ENCODE measurements around the gene TMEM115. TPM values are rescaled to one million over a fixed set of nuclear protein-coding genes. Genes with fewer than 3 reads are reported as not detected.

Gene TMEM115
- total RNA-seq, 1 experiment from 2014 or later: 29.4 TPM

DNA sequence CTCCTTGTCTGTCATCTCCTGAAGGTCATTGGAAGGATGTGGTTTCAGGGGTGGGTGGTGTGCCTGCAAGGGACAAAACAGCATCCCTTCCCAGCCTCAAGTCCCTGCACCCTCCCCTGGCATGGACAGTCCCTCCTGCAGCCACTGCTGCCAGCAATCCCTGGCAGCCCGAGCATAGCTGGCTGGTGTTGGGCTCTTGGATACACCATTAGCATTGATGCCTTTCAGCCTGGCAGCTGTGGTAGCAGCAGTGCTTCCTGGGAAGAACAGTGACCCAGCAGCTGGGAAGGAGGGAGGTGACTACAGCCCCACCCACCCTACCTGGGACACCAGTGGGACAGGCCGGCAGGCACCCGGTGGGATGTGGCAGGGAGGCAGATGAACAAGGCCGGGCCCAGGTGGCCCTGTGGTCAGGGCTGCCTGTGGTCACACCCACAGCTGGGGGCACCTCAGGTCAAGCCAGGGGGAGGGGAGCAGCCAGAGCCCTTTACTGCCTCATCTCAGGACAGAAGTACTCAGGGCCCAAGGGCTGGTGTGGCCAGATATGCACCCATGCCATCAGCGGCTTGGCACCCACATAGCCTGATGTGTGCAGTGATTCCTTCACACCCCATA, 32.9 kb upstream of the TMEM115 start:
- Mint-ChIP-seq H3K27ac (ENCODE audit: unreplicated experiment) (no peak overlapping the region), H3K4me1 (ENCODE audit: low read depth, unreplicated experiment) (peaks cover 10% of the 10 kb centered on the region), H3K36me3 (ENCODE audit: insufficient read depth, unreplicated experiment) (no peaks in the 10 kb centered on the region), H3K27me3 (ENCODE audit: unreplicated experiment) (peaks cover 6% of the 10 kb centered on the region), H3K9me3 (ENCODE audit: low read depth, unreplicated experiment) (no peaks in the 10 kb centered on the region), H3K4me3 (ENCODE audit: low read depth, unreplicated experiment) (no peak overlapping the region)
- no TSS peak for BruUV-seq (replicated peaks)
- CTCF ChIA-PET: no interaction called here
- DNase-seq: no peak
- TF ChIP-seq, protein P1, sequence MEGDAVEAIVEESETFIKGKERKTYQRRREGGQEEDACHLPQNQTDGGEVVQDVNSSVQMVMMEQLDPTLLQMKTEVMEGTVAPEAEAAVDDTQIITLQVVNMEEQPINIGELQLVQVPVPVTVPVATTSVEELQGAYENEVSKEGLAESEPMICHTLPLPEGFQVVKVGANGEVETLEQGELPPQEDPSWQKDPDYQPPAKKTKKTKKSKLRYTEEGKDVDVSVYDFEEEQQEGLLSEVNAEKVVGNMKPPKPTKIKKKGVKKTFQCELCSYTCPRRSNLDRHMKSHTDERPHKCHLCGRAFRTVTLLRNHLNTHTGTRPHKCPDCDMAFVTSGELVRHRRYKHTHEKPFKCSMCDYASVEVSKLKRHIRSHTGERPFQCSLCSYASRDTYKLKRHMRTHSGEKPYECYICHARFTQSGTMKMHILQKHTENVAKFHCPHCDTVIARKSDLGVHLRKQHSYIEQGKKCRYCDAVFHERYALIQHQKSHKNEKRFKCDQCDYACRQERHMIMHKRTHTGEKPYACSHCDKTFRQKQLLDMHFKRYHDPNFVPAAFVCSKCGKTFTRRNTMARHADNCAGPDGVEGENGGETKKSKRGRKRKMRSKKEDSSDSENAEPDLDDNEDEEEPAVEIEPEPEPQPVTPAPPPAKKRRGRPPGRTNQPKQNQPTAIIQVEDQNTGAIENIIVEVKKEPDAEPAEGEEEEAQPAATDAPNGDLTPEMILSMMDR (IDR thresholded peaks at IDR 0.05; ENCODE audit: unreplicated experiment): no peak
- intact Hi-C loops (cut with micrococcal nuclease; ENCODE audit: unreplicated experiment): no loop called here

DNA sequence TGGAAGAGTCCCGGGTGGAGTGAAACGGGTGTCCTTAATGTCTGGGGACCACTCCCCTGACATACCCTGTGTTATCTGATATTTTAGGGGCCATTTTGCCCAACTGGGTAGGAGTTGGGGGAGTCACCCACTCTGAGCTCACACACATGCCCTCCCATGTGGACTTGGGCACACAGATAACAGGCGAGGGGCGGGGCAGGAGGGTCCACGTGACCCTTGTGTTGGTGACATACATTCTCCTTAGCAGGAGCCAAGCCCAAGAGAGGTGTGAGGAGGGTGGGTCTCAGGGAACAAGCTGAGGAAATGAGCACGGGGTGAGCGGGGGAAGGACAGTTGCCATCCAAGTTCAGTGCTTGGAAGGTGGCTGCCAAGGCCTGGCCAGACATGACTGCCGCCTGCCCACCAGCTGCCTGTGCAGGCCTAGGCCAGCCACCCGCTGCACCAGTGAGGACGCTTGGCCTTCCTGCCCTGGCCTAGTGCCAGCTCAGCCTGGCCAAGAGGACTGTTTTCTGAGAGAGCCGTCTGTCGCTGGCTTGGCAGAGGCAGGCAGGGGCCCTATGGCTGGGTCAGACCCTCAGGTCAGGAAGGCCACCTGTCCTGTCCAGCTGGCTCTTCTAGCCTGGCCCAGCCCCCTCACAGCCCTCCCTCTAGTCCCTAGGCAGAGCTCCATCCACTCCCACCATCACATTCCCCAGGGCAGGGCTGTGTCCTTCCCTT, 31.3 kb upstream of the TMEM115 start:
- intact Hi-C loops (cut with micrococcal nuclease; ENCODE audit: unreplicated experiment): no loop called here
- no peak for DNase-seq
- Mint-ChIP-seq H3K27me3 (ENCODE audit: unreplicated experiment) (peaks cover 22% of the 10 kb centered on the region), H3K4me1 (ENCODE audit: low read depth, unreplicated experiment) (no peaks in the 10 kb centered on the region), H3K36me3 (ENCODE audit: insufficient read depth, unreplicated experiment) (no peaks in the 10 kb centered on the region), H3K9me3 (ENCODE audit: low read depth, unreplicated experiment) (no peaks in the 10 kb centered on the region), H3K4me3 (ENCODE audit: low read depth, unreplicated experiment) (no peak overlapping the region), H3K27ac (ENCODE audit: unreplicated experiment) (no peak overlapping the region)
- BruUV-seq (replicated peaks): no TSS peak
- CTCF ChIA-PET: interaction anchor here (0.6 to 0.9 kb wide), 3 partner anchors 11 to 404 kb away, joined by 3 to 7 read pairs (median 4); no protein-coding TSS in a partner anchor
- TF ChIP-seq, protein P1 (IDR thresholded peaks at IDR 0.05; ENCODE audit: unreplicated experiment): no peak

DNA sequence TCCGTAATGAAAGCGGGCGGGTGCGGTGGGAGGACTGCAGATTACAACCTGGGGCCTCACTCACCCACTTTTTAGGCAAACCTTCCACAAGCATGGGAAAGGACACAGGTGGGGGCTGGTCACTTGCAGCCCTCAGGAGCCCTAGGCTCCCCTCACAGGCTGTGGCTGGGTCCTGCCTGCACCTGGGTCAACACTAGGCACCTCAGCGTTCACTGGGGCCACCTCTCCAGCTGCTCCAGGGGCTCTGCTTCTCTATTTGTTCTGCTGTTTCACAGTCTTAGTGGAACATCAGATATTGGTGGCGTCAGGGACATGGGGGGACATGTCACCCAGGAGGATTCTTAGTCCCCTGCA, 30.1 kb upstream of the TMEM115 start:
- no TSS peak for BruUV-seq (replicated peaks)
- intact Hi-C loops (cut with micrococcal nuclease; ENCODE audit: unreplicated experiment): no loop called here
- no peak overlapping the region for H3K27ac Mint-ChIP-seq (ENCODE audit: unreplicated experiment)
- H3K36me3 Mint-ChIP-seq (ENCODE audit: insufficient read depth, unreplicated experiment): no peaks in the 10 kb centered on the region
- no peak overlapping the region for H3K4me3 Mint-ChIP-seq (ENCODE audit: low read depth, unreplicated experiment)
- peaks cover 34% of the 10 kb centered on the region for H3K27me3 Mint-ChIP-seq (ENCODE audit: unreplicated experiment)
- CTCF ChIA-PET: no interaction called here
- DNase-seq: no peak
- no peaks in the 10 kb centered on the region for H3K4me1 Mint-ChIP-seq (ENCODE audit: low read depth, unreplicated experiment)
- TF ChIP-seq, protein P1 (IDR thresholded peaks at IDR 0.05; ENCODE audit: unreplicated experiment): no peak
- H3K9me3 Mint-ChIP-seq (ENCODE audit: low read depth, unreplicated experiment): no peaks in the 10 kb centered on the region

DNA sequence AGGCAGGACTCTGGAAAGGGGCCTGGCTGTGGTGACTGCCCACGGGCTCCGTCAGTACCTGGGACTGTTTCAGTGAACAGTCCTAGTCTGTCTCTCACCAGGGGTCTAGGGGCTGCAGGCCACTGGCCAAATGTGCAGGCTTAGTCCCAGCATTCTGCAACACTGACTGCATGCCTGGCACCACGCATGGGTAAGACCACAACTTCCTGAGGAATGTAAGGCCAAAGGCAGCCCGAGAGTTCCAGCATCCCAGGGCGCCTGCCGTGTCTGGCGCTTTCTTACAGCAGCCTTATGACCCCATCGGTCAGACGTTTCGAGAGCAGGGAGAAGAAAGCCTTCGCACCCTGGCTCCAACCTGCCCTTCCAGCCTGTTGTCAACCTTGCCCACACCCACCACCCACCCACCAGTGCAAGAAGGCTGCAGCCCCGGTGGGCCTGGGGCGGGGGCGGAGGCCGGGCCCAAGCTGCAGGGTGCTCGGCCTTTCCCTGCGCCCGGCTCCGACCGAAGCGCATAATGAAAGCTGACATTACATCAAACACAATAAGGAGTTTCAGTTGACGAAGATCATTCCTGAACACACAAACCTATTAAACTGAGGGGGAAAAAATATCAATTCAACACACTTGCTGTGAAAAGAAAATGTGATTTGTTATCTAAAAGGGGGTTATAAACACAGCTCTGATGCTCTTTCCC, 29.5 kb upstream of the TMEM115 start:
- TF ChIP-seq, protein P1 (IDR thresholded peaks at IDR 0.05; ENCODE audit: unreplicated experiment): no peak
- CTCF ChIA-PET: no interaction called here
- BruUV-seq (replicated peaks): no TSS peak
- no peaks in the 10 kb centered on the region for H3K36me3 Mint-ChIP-seq (ENCODE audit: insufficient read depth, unreplicated experiment)
- no peaks in the 10 kb centered on the region for H3K4me1 Mint-ChIP-seq (ENCODE audit: low read depth, unreplicated experiment)
- intact Hi-C loops (cut with micrococcal nuclease; ENCODE audit: unreplicated experiment): no loop called here
- no peak overlapping the region for H3K4me3 Mint-ChIP-seq (ENCODE audit: low read depth, unreplicated experiment)
- H3K9me3 Mint-ChIP-seq (ENCODE audit: low read depth, unreplicated experiment): no peaks in the 10 kb centered on the region
- no peak overlapping the region for H3K27ac Mint-ChIP-seq (ENCODE audit: unreplicated experiment)
- no peak for DNase-seq
- peaks cover 40% of the 10 kb centered on the region for H3K27me3 Mint-ChIP-seq (ENCODE audit: unreplicated experiment)
